Panc1 (cell line): Measurements from ENCODE around the gene H2AZ2. TPM values are rescaled to one million over a fixed set of nuclear protein-coding genes. Genes with fewer than 3 reads are reported as not detected.

ENCODE experiments used
- ATAC-seq: fragments of 200-7000 bp; cut with Tn5 transposase; 2 replicates; pipeline ENCODE4 v1.9.1; 2020; ENCODE audit warnings: mild to moderate bottlenecking, moderate library complexity
- BruUV-seq: library from RNA; stranded (reverse); fragments of 400-500 nt; replicated peaks from 2 replicates; lab custom pipeline; 2021; lab: Mats Ljungman, UMichigan
- CTCF ChIA-PET: fragments of 300-600 bp; sonication (Branson Sonifier 250); formaldehyde crosslinking; loops from one replicate; lab custom pipeline; 2022; ENCODE audit warnings: antibody characterized with exemption; lab: Charles Lee
- POLR2A ChIA-PET: fragments of 300-600 bp; sonication (Branson Sonifier 250); formaldehyde crosslinking; loops from one replicate; lab custom pipeline; 2022; ENCODE audit warnings: antibody characterized with exemption; lab: Charles Lee
- DNase-seq: peaks from one replicate; pipeline ENCODE4 v3.0.0-alpha.2; 2010; ENCODE audit warnings: low read depth, low spot score
- H3K27ac ChIP-seq: 2 replicates; pipeline ENCODE4 v1.5.1; 2011; ENCODE audit warnings: mild to moderate bottlenecking, low read length, inconsistent platforms
- H3K27me3 ChIP-seq: fragments of 200-500 bp; sonication (Bioruptor generic); 2 replicates; pipeline ENCODE4 v1.6.0; 2014; ENCODE audit warnings: low read length, inconsistent platforms; ENCODE audit not compliant: control insufficient read depth, insufficient read depth
- H3K36me3 ChIP-seq: fragments of 200-500 bp; sonication (Bioruptor generic); 2 replicates; pipeline ENCODE4 v1.5.1; 2014; ENCODE audit warnings: inconsistent platforms, mild to moderate bottlenecking, low read length, moderate library complexity; ENCODE audit not compliant: control insufficient read depth, insufficient read depth
- H3K4me1 ChIP-seq: 2 replicates; pipeline ENCODE4 v1.5.1; 2011; ENCODE audit warnings: inconsistent platforms, mild to moderate bottlenecking, low read length, moderate library complexity; ENCODE audit not compliant: control insufficient read depth, insufficient read depth
- H3K4me3 ChIP-seq, 2 experiments: 2 replicates each; pipeline ENCODE4 v1.5.1; 2011 to 2012; ENCODE audit warnings: low read depth in 2 of 2, low read length in 2 of 2, mild to moderate bottlenecking in 2 of 2, inconsistent platforms in 1 of 2, moderate library complexity in 1 of 2
- H3K9me3 ChIP-seq: fragments of 200-500 bp; sonication (Bioruptor generic); 2 replicates; pipeline ENCODE4 v1.5.1; 2014; ENCODE audit warnings: low read depth, mild to moderate bottlenecking, inconsistent platforms, low read length, moderate library complexity; ENCODE audit not compliant: control insufficient read depth, insufficient read depth
- CTCF ChIP-seq: fragments of 450-650 bp; IDR thresholded peaks from 2 replicates; pipeline ENCODE4 v1.5.1; 2017; ENCODE audit warnings: mild to moderate bottlenecking
- POLR2AphosphoS5 ChIP-seq: IDR thresholded peaks from 2 replicates; pipeline ENCODE4 v1.6.1; 2012; ENCODE audit warnings: mild to moderate bottlenecking, low read depth, low read length, moderate library complexity
- REST ChIP-seq, 2 experiments: IDR thresholded peaks; 2 replicates each; pipeline ENCODE4 v1.6.1; 2011 to 2012; ENCODE audit warnings: low read depth in 2 of 2, control low read depth in 1 of 2, low read length in 1 of 2, mild to moderate bottlenecking in 1 of 2, moderate library complexity in 1 of 2; ENCODE audit not compliant: insufficient read depth in 1 of 2
- SIN3A ChIP-seq: IDR thresholded peaks from 2 replicates; pipeline ENCODE4 v1.6.1; 2012; ENCODE audit warnings: low read depth, mild to moderate bottlenecking, low read length, moderate library complexity, borderline replicate concordance; ENCODE audit not compliant: insufficient read depth
- TCF7L2 ChIP-seq: IDR thresholded peaks from 2 replicates; pipeline ENCODE4 v1.6.1; 2011; ENCODE audit warnings: mild to moderate bottlenecking, low read depth, low read length, inconsistent platforms
- in situ Hi-C: cut with HindIII; loops from 2 replicates; pipeline ENCODE4 v1.10.0; 2016; ENCODE audit warnings: low sequenced_read_pairs, low pct_unique_long_range_greater_than_20kb
- intact Hi-C: fragments of 100-400 bp; cut with micrococcal nuclease; formaldehyde crosslinking; loops from one replicate; pipeline ENCODE4 v1.10.0; 2022; ENCODE audit not compliant: unreplicated experiment
- total RNA-seq: library from RNA; stranded (reverse); gene quantifications from one replicate; pipeline ENCODE4 v1.2.1, GENCODE V29; 2021; ENCODE audit not compliant: unreplicated experiment

H2AZ2 gene
- total RNA-seq, 1 experiment from 2014 or later = 319 TPM

- ATAC-seq = peak; percentile 27; the same call in 1 of the 2 replicates
- no peak for DNase-seq
- ChIA-PET POLR2A (interaction anchor here (0.6 kb wide), 1 partner anchor 143 kb away, joined by 4 read pairs; no protein-coding TSS in a partner anchor), CTCF (no interaction called here)
- no peak for TF ChIP-seq REST (IDR thresholded peaks at IDR 0.05; ENCODE audit: insufficient read depth in 1 of 2, low read depth in 2 of 2, low read length in 1 of 2)
- TF ChIP-seq POLR2AphosphoS5 = no peak
- TF ChIP-seq TCF7L2 = no peak
- TF ChIP-seq SIN3A = no peak
- TF ChIP-seq CTCF = no peak
- in situ Hi-C loops (no loop called here), intact Hi-C loops (loop anchor here (1.0 kb wide), 1 partner anchor 8 kb away; no protein-coding TSS in a partner anchor)
- Histone ChIP-seq H3K36me3 (no peaks in the 10 kb centered on the region), H3K4me1 (peaks cover 11% of the 10 kb centered on the region), H3K9me3 (no peaks in the 10 kb centered on the region), H3K27ac (no peak overlapping the region), H3K27me3 (no peaks in the 10 kb centered on the region), H3K4me3 (no peak overlapping the region)
- BruUV-seq = no TSS peak
Measured at GRCh38 chr7:44876393-44876792, 28.5 kb upstream of the H2AZ2 start.

- CTCF ChIA-PET = interaction anchor here (1.2 kb wide), 1 partner anchor 18 kb away, joined by 3 read pairs; no protein-coding TSS in a partner anchor
- intact Hi-C loops = no loop called here
- no TSS peak for BruUV-seq
Measured at GRCh38 chr7:44875241-44875640, 27.4 kb upstream of the H2AZ2 start.

More at GRCh38 chr7:44875241-44875640, 27.4 kb upstream of the H2AZ2 start:
- TF ChIP-seq CTCF (no peak), SIN3A (no peak), TCF7L2 (no peak), POLR2AphosphoS5 (no peak), REST (IDR thresholded peaks at IDR 0.05; ENCODE audit: insufficient read depth in 1 of 2, low read depth in 2 of 2, low read length in 1 of 2) (no peak)
- no peak for ATAC-seq
- in situ Hi-C loops = no loop called here
- DNase-seq = no peak
- Histone ChIP-seq H3K36me3 (no peaks in the 10 kb centered on the region), H3K9me3 (no peaks in the 10 kb centered on the region), H3K4me3 (no peak overlapping the region), H3K4me1 (peaks cover 2% of the 10 kb centered on the region; the same call in 1 of the 2 replicates), H3K27me3 (no peaks in the 10 kb centered on the region), H3K27ac (no peak overlapping the region)
- POLR2A ChIA-PET = interaction anchor here (0.7 kb wide), 1 partner anchor 28 kb away, joined by 3 read pairs; no protein-coding TSS in a partner anchor
